PC-9 (cell line): ENCODE results near the gene PKNOX1.

Source experiments
- CTCF ChIP-seq: fragments of 200-600 bp; sonication (generic); conservative IDR thresholded peaks from 2 replicates; pipeline ENCODE4 v1.6.1; 2017; ENCODE audit warnings: mixed run types, antibody characterized with exemption, mild to moderate bottlenecking, moderate library complexity
- EZH2 ChIP-seq: fragments of 200-600 bp; sonication (generic); IDR thresholded peaks from 2 replicates; pipeline ENCODE4 v1.8.0; 2017; ENCODE audit warnings: antibody characterized with exemption, low read depth

GRCh38 chr21:43006874-43007208 is 32.5 kb downstream of the PKNOX1 start:
- TF ChIP-seq CTCF: no peak
- TF ChIP-seq EZH2: no peak
